GM12873 (cell line): ENCODE data around the gene RIOK2.

Experiments used
- TF ChIP-seq, protein P1 (sequence below): IDR thresholded peaks from 2 replicates; pipeline ENCODE4 v1.5.1; 2012; ENCODE audit warnings: low read depth, mild to moderate bottlenecking, moderate library complexity, low read length, control low read depth; ENCODE audit not compliant: insufficient read depth; ENCODE audit errors: missing control alignments

RIOK2 gene

DNA sequence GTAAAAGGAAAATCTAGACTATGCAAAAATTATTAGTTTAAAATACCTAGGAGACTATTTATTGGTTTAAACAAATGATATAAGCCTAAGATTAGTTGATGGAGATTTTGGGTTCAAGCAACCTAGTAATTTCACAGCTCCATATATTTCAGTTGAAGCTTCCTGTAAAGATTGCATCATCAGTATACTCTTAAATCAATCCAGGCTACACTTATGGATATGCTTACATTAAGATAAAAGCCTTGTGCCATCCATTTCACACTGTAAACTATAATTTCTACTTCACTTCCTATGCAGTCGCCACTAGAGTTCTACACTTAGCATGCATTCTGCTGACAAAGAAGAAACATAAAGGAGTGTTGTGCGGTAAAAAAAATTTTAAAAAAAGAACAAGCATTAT lies 33.3 kb downstream of the RIOK2 start:
- TF ChIP-seq, protein P1, sequence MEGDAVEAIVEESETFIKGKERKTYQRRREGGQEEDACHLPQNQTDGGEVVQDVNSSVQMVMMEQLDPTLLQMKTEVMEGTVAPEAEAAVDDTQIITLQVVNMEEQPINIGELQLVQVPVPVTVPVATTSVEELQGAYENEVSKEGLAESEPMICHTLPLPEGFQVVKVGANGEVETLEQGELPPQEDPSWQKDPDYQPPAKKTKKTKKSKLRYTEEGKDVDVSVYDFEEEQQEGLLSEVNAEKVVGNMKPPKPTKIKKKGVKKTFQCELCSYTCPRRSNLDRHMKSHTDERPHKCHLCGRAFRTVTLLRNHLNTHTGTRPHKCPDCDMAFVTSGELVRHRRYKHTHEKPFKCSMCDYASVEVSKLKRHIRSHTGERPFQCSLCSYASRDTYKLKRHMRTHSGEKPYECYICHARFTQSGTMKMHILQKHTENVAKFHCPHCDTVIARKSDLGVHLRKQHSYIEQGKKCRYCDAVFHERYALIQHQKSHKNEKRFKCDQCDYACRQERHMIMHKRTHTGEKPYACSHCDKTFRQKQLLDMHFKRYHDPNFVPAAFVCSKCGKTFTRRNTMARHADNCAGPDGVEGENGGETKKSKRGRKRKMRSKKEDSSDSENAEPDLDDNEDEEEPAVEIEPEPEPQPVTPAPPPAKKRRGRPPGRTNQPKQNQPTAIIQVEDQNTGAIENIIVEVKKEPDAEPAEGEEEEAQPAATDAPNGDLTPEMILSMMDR = no peak

DNA sequence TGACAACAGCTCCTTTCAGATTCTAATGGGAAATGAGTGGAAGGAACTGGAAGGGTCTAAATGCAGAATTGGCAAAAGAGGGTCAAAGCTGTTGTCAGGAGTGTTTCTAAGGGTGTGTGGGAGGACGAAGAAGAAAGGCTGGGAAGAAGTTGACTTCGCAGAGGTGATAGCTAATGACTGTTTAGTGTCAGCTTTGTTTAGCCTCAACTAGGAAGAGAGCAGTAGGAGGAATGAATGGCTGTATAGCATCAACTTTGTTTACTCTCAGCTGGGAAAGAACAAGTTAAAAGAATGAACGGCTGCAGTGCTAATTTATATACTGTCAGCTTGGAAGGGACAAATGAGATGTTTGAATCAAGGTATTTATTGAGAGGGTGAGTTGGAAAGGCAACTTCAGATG lies 34.8 kb downstream of the RIOK2 start:
- TF ChIP-seq, protein P1 = no peak

- TF ChIP-seq, protein P1 = no peak
These were observed 39.3 kb downstream of the RIOK2 start for GRCh38 chr5:97143704-97144103.

GRCh38 chr5:97142521-97143254 lies 40.4 kb downstream of the RIOK2 start, which contains the start of gene LIX1:
TSS of gene LIX1 (minus strand) at chr5:97142611. CDS start at chr5:97142576, 35 bp downstream.
- TF ChIP-seq, protein P1 = peak; percentile 70

- TF ChIP-seq, protein P1 = no peak
These were observed 41.5 kb downstream of the RIOK2 start for GRCh38 chr5:97141539-97141938.

DNA sequence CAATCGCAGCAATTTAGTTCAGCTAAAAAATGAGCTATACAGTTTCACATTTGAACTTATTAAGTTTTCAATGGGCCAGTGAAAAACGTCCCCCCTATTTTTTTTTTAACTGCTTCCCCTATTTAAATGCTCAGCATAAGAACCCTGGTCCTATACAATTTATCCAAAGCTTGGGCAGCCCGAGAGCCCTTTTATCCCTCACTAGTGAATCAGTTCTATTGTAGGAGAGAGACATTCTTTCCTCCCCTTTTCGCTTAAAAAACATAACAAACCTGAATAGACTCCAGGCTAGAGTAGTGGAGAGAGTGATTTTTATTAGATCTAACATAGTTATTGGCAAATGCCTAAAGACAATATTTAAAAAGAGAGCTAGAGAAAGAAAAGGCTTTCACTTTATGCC lies 42.0 kb downstream of the RIOK2 start:
- TF ChIP-seq, protein P1 = no peak

- TF ChIP-seq, protein P1 = no peak
These were observed 46.6 kb downstream of the RIOK2 start for GRCh38 chr5:97136475-97136874.
